NCI-H2196 (cell line): ENCODE measurements around the gene POLR1H.

ENCODE experiments used
- DNase-seq: peaks from one replicate; lab custom pipeline; 2025; ENCODE audit not compliant: unreplicated experiment; lab: John Stamatoyannopoulos, UW

The POLR1H gene

GRCh38 chr6:30093951-30094661 is 33.0 kb downstream of the POLR1H start:
- no peak for DNase-seq

DNA sequence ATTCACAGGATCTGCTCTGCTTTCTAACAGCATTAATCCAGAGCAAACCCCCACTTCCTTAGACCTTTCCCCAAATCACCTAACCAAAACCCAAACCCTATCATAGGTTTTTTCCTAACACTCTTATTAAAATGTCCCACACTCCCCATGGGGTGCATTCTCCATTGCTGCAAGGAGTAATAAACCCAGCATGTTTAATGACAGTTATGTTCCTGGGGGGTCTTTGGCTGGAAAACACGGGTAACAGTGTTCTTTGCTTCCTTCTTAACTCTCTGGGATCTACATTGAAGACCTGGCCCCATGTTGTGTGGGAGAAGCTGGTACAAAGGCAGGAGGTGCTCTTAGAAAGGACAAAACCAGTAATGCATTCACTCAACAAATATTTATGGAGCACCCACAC is 35.8 kb downstream of the POLR1H start:
- no peak for DNase-seq

GRCh38 chr6:30097902-30098768 is 37.1 kb downstream of the POLR1H start:
- DNase-seq, result no peak

GRCh38 chr6:30100154-30100553 is 39.1 kb downstream of the POLR1H start:
- no peak for DNase-seq

DNA sequence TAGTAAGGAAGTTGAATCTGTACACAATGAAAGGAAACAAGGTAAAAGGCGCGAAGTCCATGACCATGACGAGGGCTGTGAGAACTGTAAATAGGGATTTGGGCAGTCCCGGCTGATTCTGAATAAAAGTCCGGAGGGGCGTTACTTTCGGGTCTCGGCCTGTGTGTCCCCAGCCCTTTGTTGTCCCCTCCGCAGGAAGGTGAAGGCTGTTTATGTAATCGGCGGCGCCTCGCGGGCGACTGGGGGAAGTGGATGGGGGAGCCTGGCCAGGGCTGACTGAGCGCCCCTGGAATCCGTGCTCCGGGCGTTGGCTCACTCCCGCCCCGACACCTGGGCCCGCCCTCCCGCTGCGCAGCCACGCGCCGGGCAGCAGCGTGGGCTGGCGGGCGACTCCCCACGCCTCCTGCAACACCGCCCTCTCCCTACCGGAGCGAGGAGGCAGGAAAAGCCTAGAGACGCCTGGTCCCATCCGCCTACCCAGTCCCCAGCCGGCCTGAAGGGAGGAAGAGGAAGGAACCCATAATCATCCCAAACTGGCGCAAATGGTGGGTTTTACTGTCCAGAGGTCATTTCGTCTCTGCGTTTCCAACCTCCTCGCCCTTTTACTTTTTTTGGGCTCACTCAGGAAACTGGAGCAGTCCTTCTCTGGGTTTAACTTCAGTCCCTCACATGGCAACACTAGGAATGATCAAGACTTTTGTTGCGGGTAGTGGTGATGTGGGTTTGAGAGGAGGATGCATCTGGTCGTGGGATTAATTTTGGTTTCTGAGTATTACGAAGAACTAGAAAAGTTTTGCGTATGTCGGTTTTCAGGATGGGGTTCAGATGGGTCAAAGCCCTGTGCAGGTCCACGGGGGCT is 39.7 kb downstream of the POLR1H start:
- no peak for DNase-seq

DNA sequence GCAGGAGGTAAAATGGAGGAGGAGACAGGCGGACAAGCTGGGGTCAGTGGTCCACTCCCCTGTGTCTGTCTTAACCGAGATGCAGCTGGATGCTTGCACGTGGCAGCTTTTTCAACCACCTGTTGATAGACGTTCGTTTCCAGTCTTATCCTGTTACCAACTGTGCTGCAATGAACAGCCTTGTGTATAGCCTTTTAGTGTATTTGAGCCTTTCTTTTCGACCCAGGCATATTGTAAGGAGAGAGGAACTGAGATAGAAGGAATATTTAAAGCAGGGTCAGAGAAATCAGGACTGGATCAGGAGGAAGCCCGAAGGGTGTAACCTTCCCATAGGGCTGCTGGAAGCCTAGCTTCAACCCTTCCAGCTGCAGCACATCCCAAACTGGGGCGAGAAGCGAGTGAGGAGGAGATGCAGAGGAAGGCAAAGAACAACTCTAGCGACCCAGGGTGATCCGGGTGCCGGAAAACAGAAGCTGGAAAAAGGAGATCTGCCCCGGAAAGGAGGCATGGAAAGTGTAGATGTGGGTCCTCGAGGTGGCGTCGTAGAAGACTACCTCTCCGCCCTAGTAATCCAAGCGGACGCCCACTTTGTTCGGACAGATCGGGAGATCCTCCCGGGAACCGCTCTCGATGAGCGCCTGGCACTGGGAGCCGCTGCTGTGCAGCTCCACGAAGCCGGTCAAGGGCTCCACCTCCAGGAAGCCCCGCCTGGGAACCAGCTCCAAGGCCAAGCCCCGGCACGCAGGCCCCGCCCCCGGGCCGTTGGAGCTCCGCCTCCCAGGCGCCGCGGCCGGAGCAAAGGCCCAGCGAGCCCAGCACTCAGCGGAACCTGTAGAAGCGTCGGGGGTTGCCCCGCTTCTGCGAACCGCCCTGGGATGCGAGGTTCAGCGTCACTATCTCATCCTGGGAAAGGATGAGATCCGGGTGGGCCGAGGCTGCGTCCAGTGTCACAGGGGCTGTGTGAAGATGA is 40.7 kb downstream of the POLR1H start:
- DNase-seq, result peak; percentile 72

DNA sequence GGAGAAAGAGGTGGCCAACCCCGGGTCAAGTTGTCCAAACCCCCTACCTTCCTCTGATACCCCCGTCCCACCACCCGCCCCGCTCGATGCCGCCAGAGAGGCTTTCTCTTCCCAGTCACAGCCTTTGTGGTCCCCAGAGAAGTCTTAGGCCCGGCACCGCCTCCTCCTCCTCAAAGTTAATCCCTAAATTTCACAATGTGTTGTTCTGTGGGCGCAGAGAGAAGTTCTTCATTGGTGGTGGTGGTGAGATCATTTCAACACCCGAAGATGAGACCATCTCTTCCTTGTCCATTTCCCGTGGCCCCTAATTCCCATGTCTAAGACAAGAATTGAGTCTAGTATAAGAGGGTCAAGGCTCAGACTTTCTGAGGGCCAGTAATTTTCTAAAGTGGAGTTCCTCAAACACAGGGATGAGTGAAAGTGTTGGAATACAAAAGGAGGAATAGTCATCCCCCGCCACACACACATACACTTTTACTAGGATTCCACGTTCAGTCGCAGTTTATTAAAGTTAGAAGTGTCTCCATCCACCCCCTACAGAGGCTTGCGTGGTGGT is 41.4 kb downstream of the POLR1H start:
- no peak for DNase-seq

- DNase-seq, result peak; percentile 86
These were observed 42.2 kb downstream of the POLR1H start for GRCh38 chr6:30102970-30103871.

DNA sequence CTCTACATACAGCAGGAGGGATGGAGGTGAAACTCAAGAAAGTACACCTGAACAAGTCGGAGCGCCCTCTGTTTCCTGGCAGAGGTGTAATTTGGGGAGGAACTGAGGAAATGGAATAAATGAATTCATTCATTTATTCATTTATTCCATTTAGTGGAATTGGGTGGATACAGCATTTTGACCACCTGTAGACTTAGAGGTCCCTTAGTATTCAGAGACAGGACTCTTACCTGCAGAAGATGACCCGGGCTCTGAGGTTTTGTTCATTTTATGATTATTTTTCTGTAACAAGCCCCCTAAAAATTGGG is 42.8 kb downstream of the POLR1H start:
- DNase-seq, result no peak

DNA sequence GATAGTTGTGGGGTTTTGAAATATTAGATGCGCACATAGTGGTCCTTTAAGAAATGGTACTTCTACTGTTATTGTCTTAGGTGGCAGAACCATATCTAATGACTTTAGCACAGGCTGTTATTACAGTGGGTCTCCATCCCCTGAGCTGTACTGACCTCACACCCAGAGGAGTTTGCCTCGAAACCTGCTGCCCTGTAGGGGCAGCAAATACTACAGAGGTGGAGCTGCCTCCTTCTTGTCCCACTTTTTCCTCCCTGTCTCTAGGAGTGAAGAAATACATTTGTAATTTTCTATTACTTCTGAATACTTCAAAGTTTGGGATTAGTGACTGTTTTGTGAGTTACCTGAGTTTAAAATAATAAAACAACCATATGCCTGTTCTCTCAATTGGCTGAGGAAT is 43.6 kb downstream of the POLR1H start:
- DNase-seq, result no peak

DNA sequence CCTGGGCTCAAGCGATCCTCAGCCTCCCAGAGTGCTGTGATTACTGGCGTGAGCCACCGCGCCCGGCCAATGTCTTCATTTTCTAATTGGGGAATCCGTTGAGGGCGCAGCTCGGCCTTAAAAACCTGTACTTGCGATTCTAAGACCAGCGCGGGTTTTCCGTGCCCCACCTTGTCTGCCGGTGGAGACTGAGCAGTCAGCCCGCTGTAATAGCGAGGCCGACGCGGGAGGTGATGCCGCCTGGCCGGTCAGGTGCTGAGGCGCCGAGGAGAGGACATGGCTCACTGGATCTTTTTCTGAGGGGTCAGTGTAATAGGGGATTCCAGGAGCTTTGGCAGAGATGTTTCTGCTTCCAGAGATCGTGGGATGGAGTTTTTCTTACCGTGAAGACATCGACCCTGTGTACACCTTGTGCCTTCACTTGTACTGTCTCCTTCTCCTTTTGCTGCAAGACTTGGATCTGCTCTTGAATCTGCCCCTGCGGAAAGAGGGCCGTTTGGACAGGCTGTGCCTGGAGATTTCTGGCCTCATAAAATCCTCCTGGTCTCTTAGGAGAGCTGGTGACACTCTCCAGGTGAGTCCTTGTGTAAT is 50.3 kb downstream of the POLR1H start:
- DNase-seq, result no peak

DNA sequence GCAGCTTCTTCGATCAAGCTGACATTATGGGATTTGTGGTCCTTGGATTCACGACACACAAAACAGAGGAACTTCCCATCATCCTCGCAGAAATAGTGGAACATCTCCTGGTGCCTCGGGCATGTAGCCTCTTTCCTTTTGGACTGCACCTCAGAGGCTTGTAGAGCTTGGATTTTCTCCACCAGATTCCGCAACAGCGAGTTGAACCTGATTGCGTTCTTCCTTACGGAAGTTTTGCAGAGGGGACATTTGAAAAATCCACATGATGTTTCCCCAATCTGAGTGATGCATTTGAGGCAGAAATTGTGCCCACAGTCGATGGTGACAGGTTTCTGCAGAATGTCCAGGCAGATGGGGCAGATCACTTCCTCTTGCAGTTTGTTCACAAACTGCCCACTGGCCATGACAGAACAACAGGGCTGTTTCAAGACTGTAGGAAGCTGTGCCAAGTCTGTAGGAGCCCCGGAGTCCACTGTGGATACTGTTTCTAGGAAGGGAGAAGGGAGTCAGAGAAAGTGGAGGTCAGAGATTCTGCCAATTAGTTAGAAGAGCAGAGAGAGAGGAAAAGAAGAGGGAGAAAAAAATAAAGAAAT is 51.4 kb downstream of the POLR1H start:
- no peak for DNase-seq

- DNase-seq, result no peak
These were observed 52.1 kb downstream of the POLR1H start, which contains the start of gene TRIM31 for GRCh38 chr6:30113003-30113759. TRIM31 (minus strand) TSS chr6:30113090; CDS start chr6:30112805, 285 bp downstream.

GRCh38 chr6:30113841-30114240 is 52.8 kb downstream of the POLR1H start:
- no peak for DNase-seq
